HG03139 (cell line): ENCODE measurements around the gene CASTOR2.
"Not testable (repeated sequence)": the region's sequence is repeated elsewhere in the genome, so short reads cannot be mapped to it uniquely, and the experiment has no call there.

Source experiments
- ATAC-seq: cut with Tn5 transposase; IDR thresholded peaks from one replicate; pipeline ENCODE4 v1.9.1; 2021; ENCODE audit not compliant: unreplicated experiment

CASTOR2 gene

GRCh38 chr7:74964511-74965119, at the start of gene CASTOR2:
Gene CASTOR2, plus strand, starts transcription at chr7:74964705. Its CDS starts 281 bp downstream, at chr7:74964986.
- ATAC-seq: peak; percentile 85

DNA sequence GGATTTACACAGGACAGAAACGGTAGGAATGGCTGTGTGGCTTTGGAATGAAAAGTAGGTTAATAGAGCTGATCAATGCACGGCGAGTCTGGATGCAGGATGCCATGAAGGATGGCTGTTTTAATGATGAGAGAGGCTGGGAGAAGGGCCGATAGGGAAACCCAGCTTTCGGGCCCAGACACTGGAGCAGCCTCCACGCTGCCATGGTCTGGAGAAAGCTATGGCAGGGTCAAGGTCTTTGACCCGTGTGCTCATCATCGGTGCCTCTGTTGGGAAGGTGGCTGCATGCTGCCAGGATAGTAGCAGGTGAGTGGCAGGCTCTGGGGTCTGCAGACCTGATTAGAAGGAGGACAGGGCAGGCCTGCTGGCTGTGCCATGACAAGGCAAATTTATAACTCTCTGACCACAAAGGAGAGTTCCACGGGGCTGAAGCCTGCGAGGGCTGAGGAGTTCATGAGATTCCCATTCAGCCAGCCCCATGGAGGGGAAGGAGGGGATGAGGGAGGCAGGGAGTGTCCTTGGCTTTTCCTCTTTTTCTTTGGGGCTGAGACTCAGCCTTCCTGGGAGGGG, 42.1 kb upstream of the CASTOR2 start:
- not testable (repeated sequence) for ATAC-seq

GRCh38 chr7:74923644-74924043, 40.9 kb upstream of the CASTOR2 start:
- not testable (repeated sequence) for ATAC-seq

DNA sequence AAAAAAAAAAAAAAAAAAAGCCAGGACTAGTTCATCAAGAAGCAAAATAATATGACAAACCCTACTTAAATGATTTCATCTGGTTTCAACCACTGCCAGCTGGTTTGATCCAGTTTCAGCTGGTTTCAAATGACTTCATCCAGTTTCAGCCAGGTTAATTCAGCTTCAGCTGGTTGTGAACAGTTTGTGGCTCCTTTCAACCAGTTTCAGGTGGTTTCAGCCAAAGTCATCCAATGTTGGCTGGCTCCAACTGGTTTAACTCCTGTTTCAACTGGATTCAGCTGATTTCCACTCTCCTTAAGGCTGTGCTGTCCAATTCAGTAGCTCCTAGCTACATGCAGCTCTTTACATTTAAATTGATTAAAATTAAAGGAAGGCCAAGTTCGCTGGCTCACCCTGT, 37.5 kb upstream of the CASTOR2 start:
- not testable (repeated sequence) for ATAC-seq

DNA sequence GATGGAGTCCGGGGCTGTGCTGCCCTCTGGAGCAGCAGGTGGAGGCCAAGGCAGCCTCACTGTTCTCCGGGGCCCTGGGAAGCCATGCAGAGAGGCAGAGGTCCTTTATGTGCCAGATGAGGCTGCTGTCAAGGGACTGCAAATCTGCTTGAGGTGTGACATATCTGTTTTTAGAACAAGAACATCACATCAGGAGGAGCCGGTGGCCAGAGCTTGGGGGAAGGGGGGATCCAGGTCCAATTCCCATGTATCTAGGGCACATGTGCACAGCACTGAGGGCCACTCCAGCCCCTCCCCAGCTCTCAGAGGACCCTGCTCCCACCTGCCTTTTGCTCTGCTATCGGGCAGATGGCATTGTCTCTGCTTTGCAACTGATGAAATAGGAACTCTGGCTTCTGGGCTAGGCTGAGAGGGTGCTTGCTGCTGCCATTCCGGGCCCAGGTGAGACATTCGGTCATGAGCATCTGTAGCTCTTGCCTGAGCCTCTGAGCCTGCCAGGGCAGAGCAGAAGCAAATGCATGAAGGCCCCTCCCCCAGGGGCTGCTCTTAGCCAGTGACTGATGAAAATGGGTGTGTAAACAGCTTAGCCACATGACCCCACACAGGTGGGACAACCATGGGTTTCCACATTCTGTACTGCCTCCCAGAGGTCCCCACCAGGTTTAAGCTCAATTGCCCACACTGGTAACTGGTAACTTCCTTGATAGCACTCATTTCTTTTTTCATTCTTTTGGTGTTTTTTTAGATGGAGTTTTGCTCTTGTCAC, 32.8 kb upstream of the CASTOR2 start:
- ATAC-seq: not testable (repeated sequence)

GRCh38 chr7:74939429-74939828, 25.1 kb upstream of the CASTOR2 start:
- not testable (repeated sequence) for ATAC-seq

DNA sequence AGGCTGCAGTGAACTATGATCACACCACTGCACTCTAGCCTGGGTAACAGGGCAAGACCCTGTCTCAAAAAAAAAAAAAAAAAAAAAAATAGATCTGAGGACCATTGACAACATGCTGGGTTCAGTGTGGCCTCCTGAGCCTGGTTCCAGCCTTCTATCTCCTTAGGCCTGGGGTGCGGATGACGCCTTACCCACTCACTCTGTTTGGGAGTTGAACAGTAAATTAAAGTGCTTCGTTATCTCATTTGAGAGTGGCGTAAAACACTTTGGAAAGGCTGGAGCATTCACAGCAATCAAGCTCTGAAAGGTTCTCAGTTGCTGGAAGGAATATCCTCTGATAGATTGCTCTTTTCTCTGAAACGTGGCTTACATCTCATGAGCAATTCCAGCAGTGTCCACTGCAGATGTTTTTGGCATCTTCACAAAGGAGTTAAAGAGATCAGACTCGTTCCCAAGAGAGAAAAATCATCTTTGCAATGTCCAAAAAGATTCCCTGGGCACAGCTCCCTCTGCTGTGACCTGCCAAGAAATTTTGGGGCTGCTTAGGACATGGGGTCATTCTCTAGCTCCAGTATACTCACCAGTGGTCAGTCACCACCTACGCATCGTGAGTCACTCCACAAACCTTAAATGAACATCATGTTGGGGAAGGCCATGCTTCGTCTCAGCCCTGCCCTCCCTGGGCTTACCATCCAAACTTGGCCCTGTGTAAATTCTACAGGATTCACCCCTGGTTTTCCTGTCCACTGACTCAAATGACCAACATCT, 23.0 kb upstream of the CASTOR2 start:
- ATAC-seq: not testable (repeated sequence)

GRCh38 chr7:74943923-74944322, 20.6 kb upstream of the CASTOR2 start:
- not testable (repeated sequence) for ATAC-seq

GRCh38 chr7:74947741-74948140, 16.8 kb upstream of the CASTOR2 start:
- not testable (repeated sequence) for ATAC-seq

- not testable (repeated sequence) for ATAC-seq
Observed at GRCh38 chr7:74953774-74954173, 10.7 kb upstream of the CASTOR2 start.

DNA sequence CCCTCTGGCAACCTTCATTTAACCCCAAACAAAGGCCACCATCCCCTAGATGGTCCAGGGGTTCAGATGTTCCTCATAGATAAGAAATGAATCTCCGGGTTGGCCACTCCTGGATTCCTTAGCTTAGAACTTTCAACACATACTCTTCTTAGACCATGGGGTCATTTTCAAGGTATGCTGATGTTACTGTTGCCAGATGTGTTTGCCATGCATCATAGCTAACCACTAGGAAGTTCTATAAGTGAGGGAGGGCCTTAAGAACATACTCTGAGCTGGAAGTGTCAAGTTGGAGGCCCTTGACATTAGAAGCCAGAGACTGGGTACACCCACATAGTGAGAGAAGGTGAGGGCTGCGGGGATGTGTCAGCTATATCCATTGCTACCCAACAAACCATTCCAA, 6.2 kb upstream of the CASTOR2 start:
- ATAC-seq: not testable (repeated sequence)

GRCh38 chr7:74963704-74964510, 598 bp upstream of the CASTOR2 start:
- not testable (repeated sequence) for ATAC-seq

DNA sequence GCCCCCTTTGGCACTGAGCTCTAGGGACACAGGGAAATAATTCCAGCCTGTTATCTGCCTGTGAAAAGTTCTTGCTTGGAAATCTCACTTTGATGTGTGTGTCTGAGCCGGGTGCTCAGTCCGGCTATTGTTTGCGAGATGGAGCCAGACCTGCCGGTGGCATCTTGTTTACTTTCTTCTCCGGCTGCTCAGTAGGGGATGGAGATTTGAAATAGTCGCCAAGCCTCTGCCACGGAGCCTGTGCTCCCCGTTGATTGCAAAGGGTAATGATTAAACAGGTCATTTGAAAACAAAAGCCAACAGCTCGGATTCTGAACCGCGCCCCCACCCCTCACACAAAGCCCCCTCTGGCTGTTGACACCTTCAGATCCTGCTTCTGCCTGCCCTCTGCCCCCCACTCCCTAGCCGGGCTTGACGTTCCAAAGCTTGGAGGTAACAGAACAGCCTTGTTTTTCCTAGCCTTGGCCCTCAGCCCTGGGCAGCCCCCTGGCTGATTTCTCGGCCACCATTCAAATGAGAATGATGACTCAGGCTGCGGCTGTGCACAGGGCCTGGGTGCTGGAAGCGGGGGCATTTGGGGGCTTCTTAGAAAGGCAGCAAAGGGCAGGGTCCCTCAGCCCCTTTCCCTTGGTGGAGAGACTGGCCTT, 1.8 kb downstream of the CASTOR2 start:
- not testable (repeated sequence) for ATAC-seq

DNA sequence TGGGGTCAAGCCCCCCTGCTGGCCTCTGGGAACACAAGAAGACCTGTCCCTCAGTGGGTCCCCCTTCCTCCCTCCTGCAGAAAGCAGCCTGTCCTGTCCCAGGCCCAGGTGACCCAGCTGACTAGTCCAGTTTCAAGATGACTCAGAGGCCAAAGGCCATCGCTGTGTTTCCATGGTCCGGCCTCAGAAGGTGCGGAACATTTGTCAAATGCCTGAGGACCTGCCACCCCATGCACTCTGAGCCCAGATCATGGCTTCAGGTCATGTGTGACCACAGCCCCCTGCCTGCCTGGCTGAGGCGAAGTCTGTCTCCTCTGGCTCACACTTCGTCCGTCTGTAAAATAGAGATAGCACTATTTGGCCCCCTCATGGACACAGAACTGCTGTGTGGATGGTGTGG, 2.4 kb downstream of the CASTOR2 start:
- ATAC-seq: not testable (repeated sequence)

DNA sequence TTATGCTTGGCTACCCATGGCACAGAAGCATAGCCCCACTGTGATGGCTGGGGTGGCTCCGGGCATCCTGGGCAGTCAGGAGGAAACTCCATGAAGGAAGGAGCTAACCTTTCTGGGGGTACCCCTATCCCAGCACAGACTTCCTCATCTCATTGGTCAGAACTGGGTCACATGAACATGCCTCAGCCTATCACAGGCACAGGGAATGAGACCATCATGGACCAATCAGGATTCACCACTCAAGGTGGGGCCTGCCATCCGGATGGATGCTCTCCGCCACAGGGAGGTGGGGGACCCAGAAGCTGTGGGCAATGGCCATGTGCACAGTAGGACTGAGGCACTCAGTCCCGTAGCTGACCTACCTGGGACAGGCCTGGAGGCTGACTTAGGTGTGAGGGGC, 6.9 kb downstream of the CASTOR2 start:
- ATAC-seq: not testable (repeated sequence)

DNA sequence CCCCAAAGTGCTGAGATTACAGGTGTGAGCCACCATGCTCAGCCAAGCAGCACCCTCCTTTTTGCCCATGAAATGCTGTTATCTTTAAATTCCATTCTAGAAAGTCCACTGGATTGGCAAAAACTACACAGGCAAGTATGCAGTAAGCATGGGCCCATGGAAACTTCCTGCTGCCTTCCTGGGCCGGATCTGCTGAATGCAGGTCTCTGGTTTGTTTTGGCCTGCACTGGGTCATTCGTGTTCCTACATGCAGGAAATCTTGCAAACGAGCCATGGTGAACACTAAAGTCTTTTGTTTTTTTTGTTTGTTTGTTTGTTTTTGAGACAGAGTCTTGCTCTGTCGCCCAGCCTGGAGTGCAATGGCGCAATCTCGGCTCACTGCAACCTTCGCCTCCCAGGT, 7.9 kb downstream of the CASTOR2 start:
- ATAC-seq: not testable (repeated sequence)

DNA sequence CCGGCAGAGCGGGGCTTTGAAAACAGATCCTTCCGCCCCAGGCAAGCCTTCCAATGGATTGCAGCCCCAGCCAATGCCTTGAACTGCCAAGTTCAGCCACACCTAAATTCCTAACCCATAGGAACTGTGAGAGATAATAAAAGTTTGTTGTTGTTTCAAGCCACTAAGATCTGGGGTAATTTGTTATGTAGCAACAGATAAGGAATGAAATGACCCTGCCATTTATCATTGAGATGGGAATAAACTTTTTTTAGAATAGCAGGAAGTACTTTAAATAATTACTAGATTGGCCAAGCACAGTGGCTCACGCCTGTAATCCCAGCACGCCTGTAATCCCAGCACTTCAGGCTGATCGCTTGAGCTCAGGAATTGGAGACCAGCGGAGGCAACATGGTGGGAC, 11.5 kb downstream of the CASTOR2 start:
- ATAC-seq: not testable (repeated sequence)

DNA sequence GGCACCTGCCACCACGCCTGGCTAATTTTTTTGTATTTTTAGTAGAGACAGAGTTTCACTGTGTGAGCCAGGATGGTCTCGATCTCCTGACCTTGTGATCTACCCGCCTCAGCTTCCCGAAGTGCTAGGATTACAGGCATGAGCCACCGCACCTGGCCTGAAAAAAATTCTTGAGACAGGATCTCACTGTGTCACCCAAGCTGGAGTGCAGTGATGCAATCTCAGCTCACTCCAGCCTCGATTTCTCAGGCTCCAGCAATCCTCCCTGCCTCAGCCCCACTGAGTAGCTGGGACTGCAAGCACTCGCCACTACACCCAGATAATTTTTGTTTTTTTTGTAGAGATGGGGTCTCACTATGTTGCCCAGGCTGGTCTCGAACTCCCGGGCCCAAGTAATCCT, 13.0 kb downstream of the CASTOR2 start:
- ATAC-seq: not testable (repeated sequence)

DNA sequence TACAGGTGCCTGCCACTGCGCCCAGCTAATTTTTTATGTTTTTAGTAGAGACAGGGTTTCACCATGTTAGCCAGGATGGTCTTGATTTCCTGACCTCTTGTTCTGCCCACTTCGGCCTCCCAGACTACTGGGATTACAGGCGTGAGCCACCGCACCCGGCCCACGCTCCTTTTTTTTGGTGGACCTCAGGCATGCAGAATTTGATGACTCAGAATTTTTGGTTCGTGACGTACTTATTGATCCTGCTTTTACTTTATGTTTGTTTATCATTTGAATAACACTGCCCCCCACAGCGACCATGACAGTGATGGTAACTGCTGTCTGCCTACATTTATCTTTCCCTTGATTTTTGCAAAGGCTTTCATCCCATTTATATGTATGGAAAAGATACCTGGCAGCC, 23.9 kb downstream of the CASTOR2 start:
- ATAC-seq: not testable (repeated sequence)

- ATAC-seq: no peak
Observed at GRCh38 chr7:74993121-74993520, 28.6 kb downstream of the CASTOR2 start.
